ENCODE results near the gene ASB16.
"Not testable (repeated sequence)": the region's sequence is repeated elsewhere in the genome, so short reads cannot be mapped to it uniquely, and the experiment has no call there.

ASB16 gene

DNA sequence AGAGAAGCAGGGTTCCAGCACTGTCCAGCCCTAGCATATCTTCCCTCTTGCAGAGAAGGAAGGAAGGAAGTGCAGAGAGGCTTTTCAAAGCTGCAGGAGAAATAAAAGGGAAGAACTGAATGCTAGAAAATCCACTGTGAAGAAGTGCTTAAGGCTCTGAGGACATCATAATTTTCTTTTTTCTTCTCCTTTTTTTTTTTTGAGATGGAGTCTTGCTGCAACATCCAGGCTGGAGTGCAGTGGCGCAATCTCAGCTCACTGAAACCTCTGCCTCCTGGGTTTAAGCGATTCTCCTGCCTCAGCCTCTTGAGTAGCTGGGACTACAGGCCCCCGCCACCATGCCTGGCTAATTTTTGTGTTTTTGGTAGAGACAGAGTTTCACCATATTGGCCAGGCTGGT is 21.4 kb upstream of the ASB16 start:
- DNase-seq: not testable (repeated sequence)

DNA sequence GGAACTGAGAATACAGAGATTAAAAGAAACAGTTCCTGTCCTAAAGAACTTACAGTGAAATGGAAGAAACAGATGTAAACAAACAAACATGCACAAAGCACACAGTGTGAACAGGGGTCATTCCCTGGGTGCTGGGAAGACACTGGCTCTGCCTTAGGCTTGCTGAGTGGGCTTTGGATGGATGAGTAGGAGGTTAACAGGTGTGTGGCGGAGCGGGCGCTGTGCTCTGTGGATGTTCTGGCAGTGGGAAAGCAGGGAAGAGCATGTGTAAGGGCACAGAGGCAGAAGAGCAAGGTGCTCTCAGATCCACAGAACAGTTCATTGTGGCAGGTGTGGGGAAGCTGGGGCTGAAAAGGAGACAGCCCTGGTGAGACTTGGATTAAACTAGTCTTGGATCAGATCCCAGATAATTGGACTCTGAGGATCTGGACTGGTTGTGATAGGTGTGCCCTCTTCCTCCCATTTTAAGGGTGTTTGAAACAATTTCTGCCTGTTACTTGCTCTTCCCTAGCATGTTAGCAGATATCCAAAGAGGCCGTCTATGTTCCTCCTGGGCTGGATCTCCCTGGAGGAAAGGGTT is 20.7 kb upstream of the ASB16 start:
- no peak for DNase-seq

DNA sequence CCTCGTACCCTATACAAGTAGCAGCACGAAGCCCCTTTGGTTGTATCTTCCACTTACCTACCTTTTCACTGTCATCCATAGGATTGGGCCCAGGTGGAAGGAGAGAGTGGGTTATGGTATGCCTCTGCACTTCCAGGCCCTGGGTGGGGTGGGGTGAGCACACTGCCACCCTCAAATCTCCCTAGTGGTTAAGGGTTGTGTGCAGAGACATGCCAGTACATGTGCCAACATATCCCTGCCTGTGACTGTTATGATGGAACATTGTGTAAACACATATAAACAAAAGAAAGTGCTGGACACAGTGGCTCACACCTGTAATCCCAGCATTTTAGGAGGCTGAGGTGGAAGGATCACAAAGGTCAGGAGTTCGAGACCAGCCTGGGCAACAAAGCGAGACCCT is 17.6 kb upstream of the ASB16 start:
- no peak for DNase-seq

DNA sequence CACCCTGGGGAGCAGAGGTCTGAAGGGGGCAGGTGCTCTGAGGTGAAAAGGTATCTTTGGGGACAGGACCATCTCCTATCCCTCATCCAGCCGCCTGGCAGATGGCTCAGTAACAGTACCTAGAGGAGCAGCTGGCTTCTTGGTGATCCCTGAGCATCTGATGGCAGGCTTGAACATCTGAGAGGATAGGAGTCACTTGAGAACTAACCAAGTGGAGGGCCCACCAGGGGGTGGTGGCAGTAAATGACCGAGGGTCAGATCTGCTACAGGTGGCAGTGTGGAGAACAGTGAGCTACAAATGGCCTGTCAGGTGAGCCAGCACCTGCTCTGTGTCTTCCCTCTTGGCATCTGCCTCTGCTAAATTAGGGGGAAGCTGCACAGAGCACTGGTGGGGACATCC is 15.0 kb upstream of the ASB16 start:
- DNase-seq: no peak

DNA sequence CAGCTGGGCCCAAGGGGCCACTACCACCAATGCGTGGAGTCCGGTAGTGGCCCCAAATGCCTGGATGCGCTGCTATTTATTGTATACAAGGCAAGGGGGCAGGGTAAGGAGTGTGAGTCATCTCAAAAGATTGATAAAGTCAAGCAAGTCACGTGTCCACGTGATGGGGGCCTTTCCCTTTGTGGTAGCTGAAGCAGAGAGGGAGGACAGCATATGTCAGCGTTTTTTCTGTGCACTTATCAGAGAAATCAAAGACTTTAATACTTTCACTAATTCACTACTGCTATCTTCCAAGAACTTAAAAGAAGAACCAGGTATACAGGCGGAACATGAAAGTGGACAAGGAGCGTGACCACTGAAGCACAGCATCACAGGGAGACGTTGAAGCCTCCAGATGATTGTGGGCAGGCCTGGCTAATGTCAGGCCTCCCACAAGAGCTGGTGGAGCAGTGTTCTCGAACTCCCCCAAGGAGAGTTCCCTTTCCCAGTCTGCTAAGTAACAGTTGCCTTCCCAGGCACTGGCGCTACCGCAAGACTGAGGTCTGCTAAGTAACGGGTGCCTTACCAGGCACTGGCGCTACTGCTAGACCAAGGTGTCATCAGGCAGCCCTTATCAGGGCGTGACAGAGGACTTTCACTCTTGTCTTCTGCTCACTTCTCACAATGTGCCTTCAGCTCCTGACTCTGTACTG is 10.8 kb upstream of the ASB16 start:
- DNase-seq: no peak

DNA sequence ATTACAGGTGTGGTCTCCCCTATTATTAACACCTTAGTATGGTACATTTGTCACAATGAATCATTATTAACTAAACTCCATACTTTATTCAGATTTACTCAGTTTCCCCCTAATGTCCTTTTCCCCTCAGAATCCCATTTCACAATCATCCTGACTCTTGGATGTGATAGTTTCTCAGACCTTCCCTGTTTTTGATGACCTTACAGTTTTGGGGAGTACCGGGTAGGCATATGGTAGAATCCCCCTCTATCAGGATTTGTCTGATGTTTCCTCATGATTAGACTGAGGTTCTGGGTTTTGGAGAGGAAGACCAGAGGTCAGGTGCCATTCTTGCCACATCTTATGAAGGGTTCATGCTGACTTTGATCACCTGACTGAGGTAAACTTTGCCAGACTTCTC is 6.0 kb upstream of the ASB16 start:
- DNase-seq: no peak

DNA sequence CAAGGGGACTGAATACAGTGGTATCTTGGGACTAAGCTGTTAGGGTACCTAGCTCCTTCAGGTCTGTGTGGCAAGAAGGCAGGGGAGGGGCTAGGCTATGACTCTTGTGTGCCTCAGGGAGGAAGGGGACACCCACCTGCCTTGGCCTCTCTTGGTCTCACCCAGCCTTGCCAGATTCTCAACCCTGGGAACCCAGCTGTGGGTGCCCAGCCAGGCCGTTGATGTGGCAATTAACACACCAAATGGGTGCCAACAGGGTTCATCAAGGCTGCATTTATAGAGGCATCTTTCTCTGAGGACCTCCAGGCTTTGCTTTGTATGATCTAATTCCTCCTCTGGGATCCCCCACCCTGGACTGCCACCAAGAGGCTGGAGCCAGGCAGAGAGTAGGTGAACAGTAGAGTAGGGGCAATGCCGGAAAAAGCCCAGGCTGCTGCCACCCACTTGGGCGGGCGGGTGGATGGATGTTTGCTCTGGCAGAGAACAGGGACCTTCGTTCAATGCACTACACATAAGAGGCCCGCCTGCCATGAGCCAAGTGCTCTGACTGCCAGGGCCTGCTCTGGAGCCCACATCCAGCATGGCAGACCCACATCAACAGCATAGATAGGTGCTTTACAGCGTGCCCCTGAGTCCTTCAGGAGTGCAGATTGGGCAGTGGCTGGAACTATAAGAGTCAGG is 3.2 kb upstream of the ASB16 start:
- DNase-seq: no peak

DNA sequence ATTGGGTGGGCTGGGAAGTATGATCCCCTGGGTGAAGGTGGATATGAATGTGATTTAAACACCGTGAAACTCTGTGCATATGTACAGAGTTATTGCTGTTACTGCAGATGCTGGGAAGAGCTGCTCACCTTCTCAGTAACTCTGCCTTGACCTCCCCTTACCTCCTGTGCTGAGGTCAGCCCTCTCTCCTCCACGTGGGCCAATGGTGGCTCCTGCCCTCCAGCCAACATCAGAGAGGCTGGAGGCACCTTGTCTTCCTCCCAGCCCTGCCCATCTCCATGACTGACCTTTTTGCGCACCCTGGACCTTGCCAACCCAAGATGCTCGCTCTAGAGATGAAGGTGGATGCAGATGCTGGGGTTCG is 387 bp upstream of the ASB16 start:
- DNase-seq: no peak

DNA sequence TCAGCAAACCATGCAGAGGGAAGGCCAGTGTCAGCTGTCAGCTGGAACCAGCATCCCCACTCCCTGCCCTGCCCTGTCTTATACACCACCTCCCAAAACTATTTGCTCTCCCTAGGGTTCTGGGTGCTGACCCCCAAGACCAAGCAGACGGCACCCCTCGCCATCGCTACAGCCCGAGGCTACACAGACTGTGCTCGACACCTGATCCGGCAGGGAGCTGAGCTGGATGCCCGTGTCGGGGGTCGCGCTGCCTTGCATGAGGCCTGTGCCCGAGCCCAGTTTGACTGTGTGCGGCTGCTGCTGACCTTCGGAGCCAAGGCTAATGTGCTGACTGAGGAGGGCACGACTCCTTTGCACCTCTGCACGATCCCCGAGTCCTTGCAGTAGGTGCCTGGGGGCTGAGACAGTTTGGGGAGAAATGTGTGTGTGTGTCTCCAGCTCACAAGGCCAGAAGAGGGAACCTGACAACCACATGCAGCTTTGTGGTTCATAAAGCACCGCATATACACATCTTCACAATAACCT is 1.5 kb downstream of the ASB16 start:
- DNase-seq: no peak

DNA sequence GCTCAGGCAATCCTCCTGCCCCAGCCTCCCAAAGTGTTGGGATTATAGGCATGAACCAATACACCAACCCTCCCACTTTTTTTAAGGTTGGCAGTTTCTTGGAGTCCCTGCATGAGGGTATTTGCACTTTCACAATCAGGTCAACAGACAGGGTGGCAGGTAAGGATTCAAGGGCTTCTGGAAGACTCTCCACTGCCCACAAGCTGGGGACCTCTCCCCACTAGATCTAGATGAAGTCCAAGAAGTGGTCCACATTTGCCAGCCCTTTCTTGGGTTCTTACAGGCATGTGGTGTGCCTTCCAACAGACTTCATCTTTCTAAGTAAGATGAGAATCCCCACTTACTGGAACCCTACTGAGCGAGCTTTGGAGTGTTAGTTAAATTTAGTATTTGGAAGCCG is 3.9 kb downstream of the ASB16 start:
- no peak for DNase-seq

DNA sequence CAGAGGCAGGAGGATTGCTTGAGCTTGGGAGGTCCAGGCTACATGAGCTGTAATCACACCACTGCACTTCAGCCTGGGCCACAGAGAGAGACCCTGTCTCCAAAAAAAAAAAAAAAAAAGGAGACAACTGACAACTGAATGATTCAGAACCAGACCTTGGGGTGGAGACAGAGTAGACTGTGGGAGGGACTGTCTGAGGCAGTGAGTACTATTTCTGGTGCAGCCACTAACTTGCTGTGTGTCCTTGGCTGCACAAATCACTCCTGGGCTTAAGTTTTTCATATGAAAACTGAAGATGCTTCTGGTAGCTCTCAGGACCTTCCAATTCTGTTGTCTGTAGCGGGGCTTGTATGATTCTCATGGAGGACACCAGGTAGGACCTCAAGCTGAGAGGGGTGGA is 5.8 kb downstream of the ASB16 start:
- no peak for DNase-seq

DNA sequence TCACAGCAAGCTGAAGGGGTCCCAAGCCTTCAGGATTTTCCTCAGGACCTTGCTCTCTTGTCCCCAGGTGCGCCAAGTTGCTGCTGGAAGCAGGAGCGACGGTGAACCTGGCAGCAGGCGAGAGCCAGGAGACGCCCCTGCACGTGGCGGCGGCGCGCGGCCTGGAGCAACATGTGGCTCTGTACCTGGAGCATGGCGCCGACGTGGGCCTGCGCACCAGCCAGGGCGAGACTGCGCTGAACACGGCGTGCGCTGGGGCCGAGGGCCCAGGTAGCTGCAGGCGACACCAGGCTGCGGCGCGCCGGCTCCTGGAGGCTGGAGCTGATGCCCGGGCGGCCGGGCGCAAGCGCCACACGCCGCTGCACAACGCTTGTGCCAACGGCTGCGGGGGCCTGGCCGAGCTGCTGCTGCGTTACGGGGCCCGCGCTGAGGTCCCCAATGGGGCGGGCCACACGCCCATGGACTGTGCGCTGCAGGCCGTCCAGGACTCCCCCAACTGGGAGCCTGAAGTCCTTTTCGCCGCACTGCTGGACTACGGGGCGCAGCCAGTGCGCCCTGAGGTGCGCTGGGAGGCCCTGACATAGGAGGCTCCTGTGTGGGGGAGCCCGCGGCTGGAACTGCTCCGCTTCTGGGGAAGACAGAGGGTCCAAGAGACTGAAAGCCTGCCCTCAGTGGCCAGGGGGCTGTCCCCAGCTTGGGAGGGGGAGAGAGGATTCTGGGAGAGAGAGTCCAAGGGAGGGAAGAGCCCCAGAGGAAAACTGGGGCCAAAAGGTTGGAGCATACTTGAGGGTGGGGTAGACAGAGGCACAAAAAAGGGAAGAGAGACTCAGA is 6.4 kb downstream of the ASB16 start:
- no peak for DNase-seq

DNA sequence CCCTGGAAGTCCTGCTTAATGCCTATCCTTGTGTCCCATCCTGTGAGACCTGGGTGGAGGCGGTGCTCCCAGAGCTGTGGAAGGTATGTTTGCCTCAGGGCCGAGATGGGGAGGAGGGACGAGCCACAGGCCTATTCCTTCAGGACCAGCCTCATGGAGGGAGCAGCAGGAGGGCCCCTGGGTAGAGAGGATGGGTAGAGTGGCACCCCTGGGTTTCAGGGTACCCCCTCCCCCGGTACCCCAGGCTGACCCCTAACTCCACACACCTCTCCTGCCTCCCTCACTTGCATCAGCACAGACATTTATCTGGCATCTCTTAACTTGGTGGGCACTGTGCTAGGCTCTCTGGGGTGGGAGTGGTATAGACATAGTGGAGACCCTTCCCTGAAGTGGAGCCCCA is 7.1 kb downstream of the ASB16 start:
- DNase-seq: no peak

DNA sequence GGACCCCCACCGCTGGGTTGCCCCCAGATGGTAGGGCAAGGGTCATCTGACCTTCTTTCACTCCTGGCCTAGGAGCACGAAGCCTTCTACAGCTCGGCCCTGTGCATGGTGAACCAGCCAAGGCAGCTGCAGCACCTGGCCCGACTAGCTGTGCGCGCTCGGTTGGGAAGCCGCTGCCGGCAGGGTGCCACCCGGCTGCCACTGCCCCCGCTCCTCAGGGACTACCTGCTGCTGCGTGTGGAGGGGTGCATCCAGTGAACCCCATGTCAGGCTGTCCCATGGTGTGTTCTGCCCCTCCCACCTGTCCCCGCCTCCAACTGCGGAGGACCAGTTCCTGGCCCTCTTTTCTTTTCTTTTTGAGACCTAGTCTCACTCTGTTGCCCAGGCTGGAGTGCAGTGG is 7.6 kb downstream of the ASB16 start:
- no peak for DNase-seq

DNA sequence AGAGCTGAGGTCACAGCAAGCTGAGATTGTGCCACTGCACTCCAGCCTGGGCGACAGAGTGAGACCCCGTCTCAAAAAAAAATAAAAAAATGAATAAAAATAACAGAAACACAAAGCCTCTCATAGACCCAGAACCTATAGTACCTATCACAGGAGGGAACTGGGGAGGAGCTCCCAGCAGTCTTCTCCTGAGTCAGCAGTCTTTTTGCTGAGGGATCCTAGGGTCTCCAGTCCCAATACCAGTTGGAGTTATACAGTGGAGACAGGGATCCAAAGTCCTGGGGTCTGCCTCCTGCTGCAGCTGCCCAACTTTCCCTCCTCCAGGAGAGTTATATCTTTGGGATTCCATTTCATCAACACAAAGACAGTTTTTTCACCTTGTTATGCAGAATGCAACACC is 12.5 kb downstream of the ASB16 start:
- DNase-seq: no peak

DNA sequence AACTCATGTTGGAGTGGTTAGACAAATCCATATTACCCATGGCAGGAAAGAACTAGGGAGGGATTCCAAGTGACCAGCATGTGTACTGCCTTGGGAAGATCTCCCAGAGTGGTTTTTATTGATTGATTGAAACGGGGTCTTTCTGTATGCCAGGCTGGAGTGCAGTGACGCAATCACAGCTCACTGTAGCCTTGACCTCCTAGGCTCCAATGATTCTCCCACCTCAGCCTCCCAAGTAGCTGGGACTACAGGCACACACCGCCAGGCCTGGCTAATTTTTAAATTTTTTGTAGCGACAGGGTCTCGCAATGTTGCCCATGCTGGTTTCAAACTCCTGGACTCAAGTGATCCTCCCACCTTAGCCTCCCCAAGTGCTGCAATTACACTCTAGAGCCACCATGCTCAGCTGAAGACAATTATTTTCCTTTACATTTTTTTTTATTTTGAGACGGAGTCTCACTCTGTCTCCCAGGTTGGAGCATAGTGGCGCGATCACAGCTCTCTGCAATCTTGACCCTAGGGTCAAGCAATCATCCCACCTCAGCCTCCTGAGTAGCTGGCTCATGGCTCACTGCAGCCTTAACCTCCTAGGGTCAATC is 13.8 kb downstream of the ASB16 start:
- no peak for DNase-seq

DNA sequence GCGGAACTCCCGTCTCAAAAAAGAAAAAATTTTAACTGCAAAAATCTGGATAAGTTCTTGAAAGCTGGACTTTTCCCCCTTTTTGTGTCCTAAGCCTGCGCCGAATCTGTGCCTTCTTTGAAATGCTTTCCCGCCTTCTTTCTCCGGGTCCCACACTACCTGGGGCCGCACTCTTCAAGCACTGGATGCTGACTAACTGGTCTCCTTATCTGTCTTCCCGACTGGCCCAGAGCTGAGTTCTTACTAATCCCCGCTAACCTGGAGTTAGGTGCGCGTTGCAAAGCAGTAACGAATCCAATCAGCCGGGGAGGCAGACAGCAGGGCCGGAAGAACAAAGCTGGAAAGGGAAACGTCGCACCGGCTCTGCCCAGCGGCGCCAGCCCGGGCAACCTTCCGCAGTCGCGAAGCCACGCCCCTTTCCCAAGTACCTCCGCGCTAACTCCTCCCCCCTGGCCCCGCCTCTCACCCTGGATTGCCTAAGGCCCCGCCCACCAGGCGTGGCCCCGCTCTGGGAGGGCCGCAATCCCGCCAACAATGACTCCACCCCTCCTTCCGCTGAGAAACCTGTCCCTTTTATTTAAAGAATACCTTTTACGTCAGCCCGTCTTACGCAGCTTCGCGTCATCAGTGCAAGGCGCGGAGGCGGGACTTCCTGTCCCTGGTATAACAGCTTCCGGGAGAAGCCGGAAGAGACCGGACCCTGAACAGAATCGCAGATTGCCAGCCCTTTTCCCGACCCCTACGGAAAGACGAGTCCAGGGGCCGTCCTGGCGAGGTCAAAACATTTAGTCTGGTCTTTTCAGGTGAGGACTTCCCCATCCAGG is 16.0 kb downstream of the ASB16 start, which contains the start of gene TMUB2:
Gene TMUB2 (plus strand): TSS at position 666 of the 824 bp plus-strand sequence. CDS start 737 bp downstream, outside the sequence.
- peak; percentile 100 for DNase-seq

DNA sequence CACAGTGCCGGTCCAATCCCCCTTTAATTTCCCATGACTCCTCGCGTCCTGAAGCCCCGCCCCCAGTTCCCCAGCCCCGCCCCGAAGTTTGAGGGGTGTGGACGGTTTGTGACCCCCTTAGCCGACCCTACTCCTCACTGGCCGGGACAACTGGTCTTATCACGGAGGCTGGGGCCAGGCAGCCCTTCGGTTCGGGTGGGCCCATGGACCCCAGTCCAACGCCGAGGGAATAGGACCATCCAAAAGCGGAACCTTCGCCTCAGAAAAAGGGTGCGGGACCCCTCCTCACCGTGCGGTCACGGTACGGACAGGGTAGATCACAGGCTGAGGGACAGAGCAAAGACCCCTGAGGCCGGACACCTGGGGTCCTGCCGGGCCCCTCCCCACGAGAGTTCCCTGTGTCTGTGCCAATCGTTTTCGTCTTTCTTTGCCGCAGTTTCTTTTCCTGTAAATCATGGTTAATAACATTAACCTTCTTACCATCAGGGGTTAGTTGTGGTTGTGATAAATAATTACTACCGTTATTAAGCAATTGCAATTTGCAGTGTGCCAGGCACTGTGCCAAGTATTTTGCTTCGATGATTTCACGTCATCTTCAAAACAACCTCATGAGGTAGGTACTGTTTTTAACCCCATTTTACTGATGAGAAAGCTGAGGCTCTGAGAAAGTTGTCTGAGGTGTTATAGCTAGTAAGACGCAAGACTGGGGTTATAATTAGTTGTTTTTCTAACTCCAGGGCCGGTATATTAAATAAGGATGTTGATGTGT is 16.8 kb downstream of the ASB16 start:
- no peak for DNase-seq

DNA sequence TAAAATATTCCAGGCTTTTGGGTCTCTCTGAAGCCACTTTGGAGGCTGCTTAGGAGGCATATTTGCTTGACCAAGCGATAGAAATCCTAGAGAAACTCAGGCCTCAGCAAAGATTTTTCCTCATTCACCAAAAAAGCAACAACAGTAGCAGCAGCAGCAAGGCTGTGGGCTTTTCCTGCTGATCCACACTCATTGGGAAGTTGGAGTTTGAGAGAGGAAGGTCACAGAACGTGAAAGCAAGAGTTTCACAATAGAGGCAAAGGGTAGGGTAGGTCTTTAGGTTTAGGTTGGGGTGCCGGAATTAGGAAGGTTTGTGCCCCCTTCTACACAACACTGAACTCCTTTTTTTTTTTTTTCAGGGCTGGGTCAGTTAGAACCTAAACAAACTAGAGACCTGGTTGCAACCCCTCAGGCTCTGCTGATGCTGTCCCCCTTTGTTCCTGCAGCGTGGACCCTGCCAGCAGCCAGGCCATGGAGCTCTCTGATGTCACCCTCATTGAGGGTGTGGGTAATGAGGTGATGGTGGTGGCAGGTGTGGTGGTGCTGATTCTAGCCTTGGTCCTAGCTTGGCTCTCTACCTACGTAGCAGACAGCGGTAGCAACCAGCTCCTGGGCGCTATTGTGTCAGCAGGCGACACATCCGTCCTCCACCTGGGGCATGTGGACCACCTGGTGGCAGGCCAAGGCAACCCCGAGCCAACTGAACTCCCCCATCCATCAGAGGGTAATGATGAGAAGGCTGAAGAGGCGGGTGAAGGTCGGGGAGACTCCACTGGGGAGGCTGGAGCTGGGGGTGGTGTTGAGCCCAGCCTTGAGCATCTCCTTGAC is 18.3 kb downstream of the ASB16 start:
- no peak for DNase-seq

DNA sequence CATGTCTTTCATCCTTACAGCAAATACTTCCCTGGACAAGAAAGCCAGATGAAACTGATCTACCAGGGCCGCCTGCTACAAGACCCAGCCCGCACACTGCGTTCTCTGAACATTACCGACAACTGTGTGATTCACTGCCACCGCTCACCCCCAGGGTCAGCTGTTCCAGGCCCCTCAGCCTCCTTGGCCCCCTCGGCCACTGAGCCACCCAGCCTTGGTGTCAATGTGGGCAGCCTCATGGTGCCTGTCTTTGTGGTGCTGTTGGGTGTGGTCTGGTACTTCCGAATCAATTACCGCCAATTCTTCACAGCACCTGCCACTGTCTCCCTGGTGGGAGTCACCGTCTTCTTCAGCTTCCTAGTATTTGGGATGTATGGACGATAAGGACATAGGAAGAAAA is 20.0 kb downstream of the ASB16 start:
- no peak for DNase-seq

All from midbrain (tissue), 1 donor.